ENCODE data around the gene PPP3CA. TPM values are rescaled to one million over a fixed set of nuclear protein-coding genes. Genes with fewer than 3 reads are reported as not detected.

Gene PPP3CA
- total and polyA plus RNA-seq, 2 experiments from 2014 or later = 27.0 to 45.2 TPM

- TF ChIP-seq ZNF462 (CRISPR knock-in tag; IDR thresholded peaks at IDR 0.05) (no peak), ETS1 (IDR thresholded peaks at IDR 0.05) (no peak), ZNF114 (CRISPR knock-in tag; IDR thresholded peaks at IDR 0.05) (no peak)
These were observed 82.1 kb downstream of the PPP3CA start (continued) for GRCh38 chr4:101264993-101265815.

- H3K4me3 Mint-ChIP-seq = no peak overlapping the region
- no peak overlapping the region for H3K27ac ChIP-seq (ENCODE audit: low read depth)
- no peaks in the 10 kb centered on the region for H3F3A ChIP-seq (replicated peaks; ENCODE audit: low read depth)
- TF ChIP-seq NANOG (IDR thresholded peaks at IDR 0.05; ENCODE audit: borderline replicate concordance) (no peak), POLR2AphosphoS5 (IDR thresholded peaks at IDR 0.05; ENCODE audit: low read depth) (no peak), REST (IDR thresholded peaks at IDR 0.05; ENCODE audit: unreplicated experiment) (no peak), JUNB (IDR thresholded peaks at IDR 0.05; ENCODE audit: unreplicated experiment) (no peak), ETS1 (IDR thresholded peaks at IDR 0.05) (no peak), CTCF (conservative IDR thresholded peaks at IDR 0.05; ENCODE audit: low read depth in 2 of 2) (no peak), ZNF331 (CRISPR knock-in tag; IDR thresholded peaks at IDR 0.05; ENCODE audit: low read depth) (no peak), EZH2 (IDR thresholded peaks at IDR 0.05; ENCODE audit: low read depth, unreplicated experiment) (no peak)
These were observed 82.8 kb downstream of the PPP3CA start for GRCh38 chr4:101264512-101264911.

More at GRCh38 chr4:101264512-101264911, 82.8 kb downstream of the PPP3CA start:
- Mint-ChIP-seq H3K4me1 (peaks cover 50% of the 10 kb centered on the region), H3K36me3 (ENCODE audit: low read depth) (no peaks in the 10 kb centered on the region), H3K27ac (no peak overlapping the region), H3K27me3 (ENCODE audit: insufficient read depth, low read depth, poor library complexity) (no peaks in the 10 kb centered on the region), H3K9me3 (no peaks in the 10 kb centered on the region)
- H3K79me2 ChIP-seq (replicated peaks; ENCODE audit: insufficient read depth) = peaks cover 71% of the 10 kb centered on the region
- no peak overlapping the region for H3K4me3 ChIP-seq
- H3K9me2 ChIP-seq (ENCODE audit: insufficient read depth) = no peaks in the 10 kb centered on the region
- no peaks in the 10 kb centered on the region for H3K36me3 ChIP-seq (ENCODE audit: insufficient read depth)
- no peaks in the 10 kb centered on the region for H3K27me3 ChIP-seq (ENCODE audit: insufficient read depth)
- no peak overlapping the region for H2AFZ ChIP-seq
- no peak for ATAC-seq
- H3K4me1 ChIP-seq (ENCODE audit: insufficient read depth) = peaks cover 15% of the 10 kb centered on the region; the same call in 1 of the 2 replicates
- H3K4me2 ChIP-seq = no peak overlapping the region
- no peak for DNase-seq (ENCODE audit: low spot score)
- no peaks in the 10 kb centered on the region for H4K20me1 ChIP-seq (replicated peaks; ENCODE audit: insufficient read depth)
